ENCODE results near the gene RYR1.

Gene RYR1

DNA sequence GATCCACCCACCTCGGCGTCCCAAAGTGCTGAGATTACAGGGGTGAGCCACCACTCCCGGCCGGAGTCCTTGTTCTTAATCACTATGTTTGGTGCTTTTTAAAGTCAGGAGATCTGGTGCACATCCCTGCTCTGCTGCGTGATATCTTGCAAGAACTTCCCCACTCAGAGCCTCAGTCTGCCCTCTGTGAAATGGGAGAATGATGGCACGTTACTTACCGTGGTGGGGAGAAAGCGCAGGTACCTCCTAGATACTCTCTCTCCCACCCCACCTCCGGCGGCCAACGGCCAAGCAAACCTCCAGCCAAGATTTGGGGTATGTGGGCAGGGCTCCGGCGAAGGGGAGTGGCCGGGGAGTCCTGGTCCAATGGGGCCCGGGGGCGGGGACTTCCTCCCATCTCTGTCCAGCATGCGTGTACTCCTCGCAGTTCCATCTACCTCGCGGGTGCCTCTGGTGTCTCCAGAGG lies at the start of gene RYR1:
Gene RYR1 (plus strand): TSS at position 424 of the 466 bp plus-strand sequence. CDS start 139 bp downstream, outside the sequence.
- peak; percentile 85 for DNase-seq

GRCh38 chr19:38383743-38384142 lies 49.7 kb upstream of the RYR1 start:
- DNase-seq: no peak

- DNase-seq: peak; percentile 43
Observed at GRCh38 chr19:38384209-38385027, 49.1 kb upstream of the RYR1 start.

DNA sequence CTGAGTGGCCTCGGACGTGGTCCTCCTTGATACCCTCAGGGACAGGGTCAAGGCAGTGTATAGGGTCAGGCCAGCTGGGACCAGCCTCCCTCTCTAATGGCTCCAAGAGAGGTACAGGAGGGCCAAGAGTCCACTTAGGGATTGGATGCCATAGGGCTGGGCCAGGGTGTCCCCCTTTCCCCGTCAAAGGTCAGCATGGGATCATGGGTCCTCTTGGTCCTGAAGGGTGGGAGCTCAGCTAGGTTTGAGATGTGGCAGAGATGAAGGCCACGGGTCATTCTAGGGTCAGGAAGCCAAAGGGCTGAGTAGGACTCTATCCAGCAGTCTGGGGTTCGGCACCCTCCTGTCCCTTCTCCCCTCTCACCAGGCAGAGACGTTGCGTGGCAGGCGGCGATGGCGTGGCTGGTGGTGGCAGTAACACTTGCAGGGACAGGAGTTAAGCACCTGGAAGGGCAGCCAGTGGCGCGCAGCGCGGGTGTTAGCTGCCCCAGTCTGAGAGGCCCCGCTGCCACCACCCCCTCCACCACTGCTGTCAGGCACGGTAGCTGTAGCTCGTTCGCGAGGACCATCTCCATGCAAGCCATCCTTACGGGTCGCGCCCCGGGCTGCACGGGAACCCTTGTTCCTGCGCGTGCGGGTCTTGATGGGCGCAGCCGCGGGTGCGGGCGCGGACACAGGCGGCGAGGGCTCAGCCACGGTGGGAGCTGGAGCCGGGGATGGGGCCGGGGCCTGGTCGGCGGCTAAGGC lies 48.3 kb upstream of the RYR1 start:
- no peak for DNase-seq

DNA sequence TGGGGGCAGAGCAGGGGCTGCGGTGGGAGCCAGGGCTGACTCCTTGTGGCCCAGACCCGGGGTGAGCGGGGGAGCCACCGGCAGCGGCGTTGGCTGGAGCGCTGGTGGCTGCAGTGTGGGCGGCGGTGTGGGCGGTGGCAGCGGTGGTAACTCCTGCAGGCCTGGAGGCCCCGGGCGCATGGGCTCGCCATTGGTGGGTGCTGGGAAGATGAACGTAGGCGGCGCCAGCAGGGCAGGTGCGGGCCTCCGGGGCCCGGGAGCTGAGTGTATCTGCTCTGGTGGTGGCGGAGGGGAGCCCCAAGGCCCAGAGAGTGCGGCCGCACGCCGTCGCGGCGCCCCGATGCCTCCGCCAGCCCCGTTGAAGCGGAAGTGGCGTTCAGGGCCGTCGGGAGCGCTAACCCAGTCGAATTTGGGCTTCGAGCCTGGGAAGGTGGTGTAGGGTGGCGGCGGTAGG lies 47.7 kb upstream of the RYR1 start:
- peak; percentile 64 for DNase-seq

DNA sequence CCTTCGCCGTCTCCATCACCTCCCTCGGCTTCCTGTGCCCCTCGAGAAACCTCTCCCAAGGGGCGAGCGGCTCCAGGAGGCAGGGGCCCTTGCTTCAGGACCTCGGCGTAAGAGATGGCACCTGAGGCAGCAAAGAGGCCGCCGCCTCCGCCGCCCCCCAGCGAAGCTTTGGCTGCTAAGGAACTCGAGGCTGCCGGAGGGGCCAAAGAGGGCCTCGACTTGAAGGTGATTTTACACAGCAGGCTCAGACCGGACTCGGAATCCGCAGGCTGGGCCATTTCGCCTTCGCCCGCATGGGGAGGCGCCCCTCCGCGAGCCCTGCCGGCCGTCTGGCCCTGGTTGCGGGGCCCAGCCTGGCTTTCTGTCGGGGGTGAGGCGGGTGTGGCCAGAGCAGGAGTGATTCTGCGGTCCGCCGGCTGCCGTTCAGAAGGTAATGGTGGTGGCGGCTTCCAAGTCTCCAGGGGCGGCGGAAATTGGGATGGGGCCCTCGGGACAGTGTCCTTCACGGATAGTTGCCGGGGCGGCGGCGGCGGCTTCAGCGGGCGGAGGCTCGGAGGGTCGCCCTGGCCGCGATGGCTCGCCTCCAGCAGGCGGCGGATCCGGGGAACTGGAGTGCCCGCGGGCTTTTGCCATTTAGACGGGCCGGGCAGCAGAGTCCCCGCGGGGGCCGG lies 47.1 kb upstream of the RYR1 start:
- peak; percentile 33 for DNase-seq

GRCh38 chr19:38386971-38387549 lies 46.4 kb upstream of the RYR1 start:
- DNase-seq: peak; percentile 62

GRCh38 chr19:38387550-38388348 lies 45.7 kb upstream of the RYR1 start, which contains the start of gene GGN:
Gene GGN, minus strand, starts transcription at chr19:38388034. Its CDS starts 773 bp downstream, at chr19:38387261.
- peak; percentile 84 for DNase-seq

- no peak for DNase-seq
Observed at GRCh38 chr19:38388349-38389100, 45.0 kb upstream of the RYR1 start, which contains the start of gene SPRED3. Gene SPRED3, plus strand, starts transcription at chr19:38388697. Its CDS starts 1,606 bp downstream, at chr19:38390303.

GRCh38 chr19:38389101-38389925 lies 44.2 kb upstream of the RYR1 start:
- no peak for DNase-seq

GRCh38 chr19:38389957-38390924 lies 43.2 kb upstream of the RYR1 start:
- DNase-seq: no peak

DNA sequence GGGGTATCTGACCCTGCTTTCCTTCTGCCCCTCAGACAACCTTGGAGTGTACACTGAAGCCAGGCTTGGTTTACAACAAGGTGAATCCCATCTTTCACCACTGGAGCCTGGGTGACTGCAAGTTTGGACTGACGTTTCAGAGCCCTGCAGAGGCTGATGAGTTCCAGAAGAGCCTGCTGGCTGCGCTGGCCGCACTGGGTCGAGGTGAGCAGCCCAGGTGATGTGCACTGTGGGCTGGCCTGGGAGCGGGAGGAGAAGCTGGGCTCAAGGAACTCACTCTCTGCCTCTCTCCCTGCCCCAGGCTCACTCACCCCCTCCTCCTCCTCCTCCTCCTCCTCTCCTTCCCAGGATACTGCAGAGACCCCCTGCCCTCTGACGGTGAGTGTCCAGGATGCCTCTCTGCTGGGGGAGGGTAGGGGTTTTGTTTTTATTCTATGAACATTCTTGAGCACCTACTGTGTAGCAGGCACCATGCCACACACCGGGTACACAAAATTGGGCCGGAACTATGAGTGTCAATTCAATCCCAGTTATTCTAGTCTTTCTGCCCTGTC lies 41.5 kb upstream of the RYR1 start:
- DNase-seq: no peak

DNA sequence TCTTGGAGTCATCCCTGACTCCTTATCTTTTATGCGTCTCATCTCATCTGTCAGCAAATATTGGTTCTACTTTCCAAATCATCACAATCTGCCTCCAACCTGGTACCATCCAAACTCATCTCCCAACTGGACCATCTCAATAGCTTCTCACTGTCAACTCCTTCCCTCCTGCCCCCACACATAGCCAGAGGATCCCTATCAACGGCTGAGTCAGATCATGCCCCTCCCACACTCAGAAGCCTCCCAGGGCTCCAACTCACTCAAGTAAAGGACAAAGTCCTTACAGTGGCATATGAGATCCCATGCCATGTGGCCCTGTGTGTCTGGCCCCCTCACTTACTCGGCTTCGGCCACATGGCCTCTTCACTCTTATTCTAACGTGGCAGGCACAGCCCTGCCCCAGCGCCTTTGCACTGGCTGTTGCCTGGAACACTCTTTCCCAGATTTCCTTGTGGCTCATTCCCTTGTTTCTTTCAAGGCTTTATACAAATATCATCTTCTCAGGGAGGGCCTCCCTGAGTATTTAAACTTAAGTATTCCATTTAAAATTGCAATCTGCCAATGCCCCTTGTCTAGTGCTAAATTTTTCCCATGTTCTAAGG lies 40.7 kb upstream of the RYR1 start:
- peak; percentile 58 for DNase-seq

GRCh38 chr19:38394488-38394887 lies 39.0 kb upstream of the RYR1 start:
- peak; percentile 78 for DNase-seq

- peak; percentile 46 for DNase-seq
Observed at GRCh38 chr19:38395381-38396114, 37.9 kb upstream of the RYR1 start.

GRCh38 chr19:38399081-38399480 lies 34.4 kb upstream of the RYR1 start:
- DNase-seq: no peak

- no peak for DNase-seq
Observed at GRCh38 chr19:38399537-38399936, 34.0 kb upstream of the RYR1 start.
